OCI-LY1 (cell line): Measurements from ENCODE around the gene SERPINA6.
"Not testable (repeated sequence)": the region's sequence is repeated elsewhere in the genome, so short reads cannot be mapped to it uniquely, and the experiment has no call there.

Experiments
- H2AFZ ChIP-seq: fragments of 200-600 bp; sonication (generic), shearing (Covaris generic); 2 replicates; pipeline ENCODE4 v1.6.0; 2014; ENCODE audit warnings: antibody characterized with exemption, mild to moderate bottlenecking, low read length
- H3F3A ChIP-seq: fragments of 200-600 bp; sonication (generic), shearing (Covaris generic); 2 replicates; pipeline ENCODE4 v1.6.0; 2014; ENCODE audit warnings: mild to moderate bottlenecking, antibody characterized with exemption, low read length, moderate library complexity; ENCODE audit not compliant: insufficient read depth
- H3K27ac ChIP-seq: fragments of 200-600 bp; sonication (generic); 2 replicates; pipeline ENCODE4 v1.5.1; 2014; ENCODE audit warnings: low read length, mixed run types, mild to moderate bottlenecking, low read depth; ENCODE audit not compliant: poor library complexity, severe bottlenecking
- H3K27me3 ChIP-seq: fragments of 200-600 bp; sonication (generic); 2 replicates; pipeline ENCODE4 v1.6.0; 2014; ENCODE audit warnings: antibody characterized with exemption, mild to moderate bottlenecking, low read length, moderate library complexity; ENCODE audit not compliant: insufficient read depth
- H3K36me3 ChIP-seq: fragments of 200-600 bp; sonication (generic); 2 replicates; pipeline ENCODE4 v1.6.1; 2014; ENCODE audit warnings: mild to moderate bottlenecking, antibody characterized with exemption, low read length, moderate library complexity, mixed read lengths; ENCODE audit not compliant: insufficient read depth
- H3K4me1 ChIP-seq: fragments of 200-600 bp; sonication (generic); 2 replicates; pipeline ENCODE4 v1.5.1; 2014; ENCODE audit warnings: mild to moderate bottlenecking, low read length, moderate library complexity; ENCODE audit not compliant: insufficient read depth, severe bottlenecking
- H3K4me2 ChIP-seq: fragments of 200-600 bp; sonication (generic), shearing (Covaris generic); 2 replicates; pipeline ENCODE4 v1.6.1; 2014; ENCODE audit warnings: low read length
- H3K4me3 ChIP-seq: fragments of 200-600 bp; sonication (generic); 2 replicates; pipeline ENCODE4 v1.5.1; 2014; ENCODE audit warnings: low read length, low read depth, mild to moderate bottlenecking, mixed read lengths; ENCODE audit not compliant: poor library complexity, severe bottlenecking
- H3K79me2 ChIP-seq: fragments of 200-600 bp; shearing (Covaris generic); 2 replicates; pipeline ENCODE4 v1.6.1; 2016; ENCODE audit warnings: mixed run types, low read length, mixed read lengths; ENCODE audit not compliant: insufficient read depth
- H3K9ac ChIP-seq: fragments of 200-600 bp; sonication (generic), shearing (Covaris generic); 2 replicates; pipeline ENCODE4 v1.6.1; 2014; ENCODE audit warnings: mild to moderate bottlenecking, low read length, mixed read lengths
- H3K9me2 ChIP-seq: fragments of 200-600 bp; sonication (generic), shearing (Covaris generic); 2 replicates; pipeline ENCODE4 v1.6.1; 2014; ENCODE audit warnings: low read depth, mild to moderate bottlenecking, low read length, mixed read lengths
- H3K9me3 ChIP-seq: fragments of 200-600 bp; shearing (Covaris generic); 2 replicates; pipeline ENCODE4 v1.6.1; 2014; ENCODE audit warnings: low read length, mixed read lengths
- H4K20me1 ChIP-seq: fragments of 200-600 bp; sonication (generic), shearing (Covaris generic); 2 replicates; pipeline ENCODE4 v1.6.0; 2016; ENCODE audit warnings: mild to moderate bottlenecking, low read length; ENCODE audit not compliant: insufficient read depth
- CTCF ChIP-seq: fragments of 200-600 bp; sonication (generic), shearing (Covaris generic); IDR thresholded peaks from 2 replicates; pipeline ENCODE4 v1.5.1; 2017; ENCODE audit warnings: mild to moderate bottlenecking, antibody characterized with exemption, low read length, moderate library complexity, mixed read lengths
- EZH2 ChIP-seq: fragments of 200-600 bp; sonication (generic), shearing (Covaris generic); IDR thresholded peaks from 2 replicates; pipeline ENCODE4 v1.8.0; 2017; ENCODE audit warnings: borderline replicate concordance, mixed run types, mild to moderate bottlenecking, antibody characterized with exemption, low read length, moderate library complexity, mixed read lengths

Gene SERPINA6

GRCh38 chr14:94267352-94267751 is 55.8 kb downstream of the SERPINA6 start:
- Histone ChIP-seq H3K27me3 (no peaks in the 10 kb centered on the region), H3K9me2 (no peaks in the 10 kb centered on the region), H3F3A (no peaks in the 10 kb centered on the region), H3K9ac (no peak overlapping the region), H3K4me3 (no peak overlapping the region), H3K4me1 (no peaks in the 10 kb centered on the region), H3K79me2 (no peaks in the 10 kb centered on the region), H3K27ac (no peak overlapping the region), H3K9me3 (no peaks in the 10 kb centered on the region), H3K4me2 (no peak overlapping the region), H4K20me1 (no peaks in the 10 kb centered on the region), H3K36me3 (no peaks in the 10 kb centered on the region), H2AFZ (no peak overlapping the region)
- TF ChIP-seq CTCF, result no peak
- TF ChIP-seq EZH2, result no peak

GRCh38 chr14:94264195-94264594 is 58.9 kb downstream of the SERPINA6 start:
- not testable (repeated sequence) for H3K27me3 ChIP-seq, H3K36me3 ChIP-seq, H4K20me1 ChIP-seq

More at GRCh38 chr14:94264195-94264594, 58.9 kb downstream of the SERPINA6 start:
- H3K4me3 ChIP-seq, H3K4me1 ChIP-seq, H3K9me2 ChIP-seq, H3K27ac ChIP-seq, H3K4me2 ChIP-seq, H3K79me2 ChIP-seq, H3F3A ChIP-seq, H3K9me3 ChIP-seq, H3K9ac ChIP-seq, H2AFZ ChIP-seq: not testable (repeated sequence)
